SK-N-SH (cell line): ENCODE results near the gene DLG2. TPM values are rescaled to one million over a fixed set of nuclear protein-coding genes. Genes with fewer than 3 reads are reported as not detected.

Experiments used
- CTCF ChIA-PET: fragments of 300-600, 350-600 bp; formaldehyde crosslinking; extraction: SDS; loops from one replicate; lab custom pipeline; 2021; lab: Yijun Ruan, JAX
- POLR2A ChIA-PET: fragments of 350-600 bp; sonication (Branson Sonifier 250); formaldehyde crosslinking; extraction: SDS; loops from one replicate; lab custom pipeline; 2020; ENCODE audit warnings: antibody characterized with exemption, inconsistent platforms; lab: Yijun Ruan, JAX
- DNase-seq: peaks from one replicate; pipeline ENCODE4 v3.0.0; 2012
- H2AFZ ChIP-seq: fragments of 200-600 bp; sonication (generic); 2 replicates; pipeline ENCODE4 v1.8.1; 2016; ENCODE audit warnings: antibody characterized with exemption, mild to moderate bottlenecking, low read depth
- H3F3A ChIP-seq: fragments of 200-600 bp; sonication (generic); replicated peaks from 2 replicates; pipeline ENCODE3; 2016; ENCODE audit warnings: antibody characterized with exemption, mild to moderate bottlenecking; ENCODE audit not compliant: insufficient read depth
- H3K27ac ChIP-seq, 2 experiments: fragments of 200-500 bp in 1 of 2; fragments of 200-600 bp in 1 of 2; sonication (Bioruptor generic) in 1 of 2; sonication (generic), shearing (Covaris generic) in 1 of 2; 2 replicates each; pipeline versions ENCODE4 v1.5.1 to v1.6.1; 2014 to 2016; ENCODE audit warnings: low read depth in 2 of 2, inconsistent platforms in 1 of 2, low read length in 1 of 2, mild to moderate bottlenecking in 1 of 2, mixed read lengths in 1 of 2
- H3K27me3 ChIP-seq: fragments of 200-600 bp; sonication (generic), shearing (Covaris generic); 2 replicates; pipeline ENCODE4 v1.6.1; 2016; ENCODE audit warnings: mixed run types; ENCODE audit not compliant: insufficient read depth
- H3K36me3 ChIP-seq, 2 experiments: fragments of 200-500 bp in 1 of 2; fragments of 200-600 bp in 1 of 2; sonication (Bioruptor generic) in 1 of 2; sonication (generic) in 1 of 2; replicated peaks in 1 of 2; 2 replicates each; pipeline versions ENCODE3 to v1.5.1; 2014 to 2016; ENCODE audit warnings: low read length in 1 of 2, mild to moderate bottlenecking in 1 of 2; ENCODE audit not compliant: insufficient read depth in 2 of 2, control insufficient read depth in 1 of 2
- H3K4me1 ChIP-seq, 2 experiments: fragments of 200-500 bp in 1 of 2; fragments of 200-600 bp in 1 of 2; sonication (Bioruptor generic) in 1 of 2; sonication (generic), shearing (Covaris generic) in 1 of 2; 2 replicates each; pipeline versions ENCODE4 v1.5.1 to v1.6.1; 2014 to 2016; ENCODE audit warnings: low read depth in 1 of 2, low read length in 1 of 2, mixed run types in 1 of 2; ENCODE audit not compliant: insufficient read depth in 2 of 2, control insufficient read depth in 1 of 2
- H3K4me2 ChIP-seq: fragments of 200-600 bp; sonication (generic), shearing (Covaris generic); 2 replicates; pipeline ENCODE4 v1.6.1; 2017; ENCODE audit warnings: mixed run types
- H3K4me3 ChIP-seq, 2 experiments: fragments of 200-500 bp in 1 of 2; fragments of 200-600 bp in 1 of 2; sonication (Bioruptor generic) in 1 of 2; sonication (generic), shearing (Covaris generic) in 1 of 2; 2 replicates each; pipeline versions ENCODE4 v1.5.1 to v1.8.1; 2014 to 2016; ENCODE audit warnings: low read depth in 2 of 2, inconsistent platforms in 1 of 2, low read length in 1 of 2, mild to moderate bottlenecking in 1 of 2, mixed read lengths in 1 of 2, moderate library complexity in 1 of 2
- H3K79me2 ChIP-seq: fragments of 200-600 bp; sonication (generic); 2 replicates; pipeline ENCODE4 v1.8.1; 2017; ENCODE audit warnings: mild to moderate bottlenecking; ENCODE audit not compliant: insufficient read depth
- H3K9ac ChIP-seq: fragments of 200-600 bp; sonication (generic); 2 replicates; pipeline ENCODE4 v1.6.1; 2017; ENCODE audit warnings: mixed run types
- H3K9me2 ChIP-seq: fragments of 200-600 bp; sonication (generic); 2 replicates; pipeline ENCODE4 v1.6.1; 2017; ENCODE audit warnings: mixed run types
- H3K9me3 ChIP-seq: fragments of 200-600 bp; sonication (generic); 2 replicates; pipeline ENCODE4 v1.6.1; 2017; ENCODE audit warnings: mixed run types, mild to moderate bottlenecking, moderate library complexity
- H4K20me1 ChIP-seq: fragments of 200-600 bp; sonication (generic); 2 replicates; pipeline ENCODE4 v1.6.1; 2017; ENCODE audit warnings: mild to moderate bottlenecking, mixed run types; ENCODE audit not compliant: insufficient read depth
- CHD2 ChIP-seq: fragments of 150-350 bp; IDR thresholded peaks from 2 replicates; pipeline ENCODE4 v1.6.1; 2018; ENCODE audit warnings: low read length; ENCODE audit not compliant: partially characterized antibody
- CTCF ChIP-seq: fragments of 200-600 bp; sonication (generic); IDR thresholded peaks from 2 replicates; pipeline ENCODE4 v1.6.1; 2017; ENCODE audit warnings: antibody characterized with exemption, mild to moderate bottlenecking, moderate library complexity
- ELF1 ChIP-seq: IDR thresholded peaks from 2 replicates; pipeline ENCODE4 v1.4.0; 2012
- GATA2 ChIP-seq: sonication (generic); formaldehyde crosslinking; IDR thresholded peaks from 2 replicates; pipeline ENCODE4 v1.5.0; 2020; ENCODE audit warnings: mild to moderate bottlenecking, missing genetic modification reagents
- JUND ChIP-seq: IDR thresholded peaks from 2 replicates; pipeline ENCODE4 v1.4.0; 2012
- PBX3 ChIP-seq: IDR thresholded peaks from 2 replicates; pipeline ENCODE4; 2012
- RAD21 ChIP-seq: IDR thresholded peaks from 2 replicates; pipeline ENCODE4 v1.6.1; 2012; ENCODE audit warnings: mild to moderate bottlenecking, low read length
- REST ChIP-seq: IDR thresholded peaks from 2 replicates; pipeline ENCODE4 v1.6.1; 2012; ENCODE audit warnings: mild to moderate bottlenecking, low read depth, low read length, moderate library complexity
- RFX5 ChIP-seq: IDR thresholded peaks from 2 replicates; pipeline ENCODE4 v1.6.1; 2012; ENCODE audit warnings: mild to moderate bottlenecking, improper control_type of control experiment, low read length
- TAF1 ChIP-seq: IDR thresholded peaks from 2 replicates; pipeline ENCODE4 v1.6.1; 2012; ENCODE audit warnings: low read depth, mild to moderate bottlenecking, low read length, moderate library complexity, borderline replicate concordance
- TEAD4 ChIP-seq: IDR thresholded peaks from 2 replicates; pipeline ENCODE4 v1.4.0; 2012; ENCODE audit warnings: mild to moderate bottlenecking, borderline replicate concordance; ENCODE audit not compliant: insufficient read depth
- YY1 ChIP-seq: IDR thresholded peaks from 2 replicates; pipeline ENCODE4 v1.4.0; 2012; ENCODE audit warnings: low read depth, mild to moderate bottlenecking
- ZBTB33 ChIP-seq: IDR thresholded peaks from 2 replicates; pipeline ENCODE4 v1.4.0; 2012; ENCODE audit warnings: low read depth, borderline replicate concordance
- WGBS: methylation state at CpG from one replicate; pipeline ENCODE4 v1.1.6; 2017; ENCODE audit warnings: low lambda C conversion rate; 5-methylcytosine and 5-hydroxymethylcytosine counted together
- polyA plus RNA-seq, 3 experiments: library from polyadenylated mRNA; depleted of rRNA; stranded (reverse); fragments of >200 nt; gene quantifications; 2 replicates each; pipeline ENCODE4 v1.2.3, GENCODE V29; 2012

DLG2 gene
- polyA plus RNA-seq, 1 of the 3 experiments (the other 2 are of a cell fraction): 0.21 TPM

- TF ChIP-seq CTCF: peak; percentile 81
- TF ChIP-seq PBX3: no peak
- no peak for TF ChIP-seq TAF1
- TF ChIP-seq ZBTB33: no peak
These were observed 1102.6 kb downstream of the DLG2 start (continued) for GRCh38 chr11:84524422-84525051.

- no peak overlapping the region for H3K27ac ChIP-seq
- POLR2A ChIA-PET: no interaction called here
- H3K27me3 ChIP-seq: no peaks in the 10 kb centered on the region
- no peaks in the 10 kb centered on the region for H3K9me2 ChIP-seq
- H2AFZ ChIP-seq: no peak overlapping the region
- H3K9me3 ChIP-seq: no peaks in the 10 kb centered on the region
- H3K79me2 ChIP-seq: no peaks in the 10 kb centered on the region
- CTCF ChIA-PET: interaction anchor here (1.5 to 10.0 kb wide), 6 partner anchors 36 to 695 kb away, joined by 6 to 156 read pairs (median 34); no protein-coding TSS in a partner anchor
- no peaks in the 10 kb centered on the region for H3K36me3 ChIP-seq
- H3K4me1 ChIP-seq: peaks cover 0 to 15% of the 10 kb centered on the region in 2 experiments; a peak in 3 of 4 replicates
- H3K9ac ChIP-seq: no peak overlapping the region
- H3F3A ChIP-seq: no peaks in the 10 kb centered on the region
- no peaks in the 10 kb centered on the region for H4K20me1 ChIP-seq
- TF ChIP-seq TEAD4 (no peak), RAD21 (no peak), RFX5 (no peak)
- no peak overlapping the region for H3K4me3 ChIP-seq
- no peak overlapping the region for H3K4me2 ChIP-seq
- DNase-seq: no peak
These were observed 1104.8 kb downstream of the DLG2 start for GRCh38 chr11:84522331-84522730.

GRCh38 chr11:84518631-84519183 is 1108.4 kb downstream of the DLG2 start:
- 23% methylated on average over 2 of the region's 2 CpGs for WGBS
- H3K27me3 ChIP-seq: no peaks in the 10 kb centered on the region
- no peaks in the 10 kb centered on the region for H3K36me3 ChIP-seq
- no peaks in the 10 kb centered on the region for H4K20me1 ChIP-seq
- ChIA-PET POLR2A (no interaction called here), CTCF (interaction anchor here (0.6 to 10.0 kb wide), 9 partner anchors 26 to 1226 kb away, joined by 3 to 156 read pairs (median 4); no protein-coding TSS in a partner anchor)
- H3K9me3 ChIP-seq: no peaks in the 10 kb centered on the region
- H3K4me3 ChIP-seq: no peak overlapping the region
- no peaks in the 10 kb centered on the region for H3F3A ChIP-seq
- H3K4me1 ChIP-seq: peaks cover 0 to 15% of the 10 kb centered on the region in 2 experiments; a peak in 3 of 4 replicates
- no peak overlapping the region for H3K9ac ChIP-seq
- H2AFZ ChIP-seq: no peak overlapping the region
- H3K4me2 ChIP-seq: no peak overlapping the region
- H3K79me2 ChIP-seq: no peaks in the 10 kb centered on the region
- DNase-seq: peak; percentile 44
- H3K27ac ChIP-seq: peak overlapping the region in 1 of 2 experiments; percentile 82; a peak in 2 of 4 replicates
- H3K9me2 ChIP-seq: no peaks in the 10 kb centered on the region
- TF ChIP-seq ZBTB33: no peak
- TF ChIP-seq JUND: peak; percentile 8; the same call in 1 of the 2 replicates
- peak; percentile 71 for TF ChIP-seq GATA2 (CRISPR knock-in tag)
- no peak for TF ChIP-seq YY1
- TF ChIP-seq RFX5: no peak
- no peak for TF ChIP-seq REST
- TF ChIP-seq ELF1: no peak
- peak; percentile 79 for TF ChIP-seq CHD2
